CD1c-positive myeloid dendritic cell (primary cell): ENCODE measurements around the gene BST2.

Experiments
- DNase-seq: peaks from one replicate; pipeline ENCODE4 v3.0.0-alpha.2; 2016; ENCODE audit errors: extremely low spot score

The BST2 gene

DNA sequence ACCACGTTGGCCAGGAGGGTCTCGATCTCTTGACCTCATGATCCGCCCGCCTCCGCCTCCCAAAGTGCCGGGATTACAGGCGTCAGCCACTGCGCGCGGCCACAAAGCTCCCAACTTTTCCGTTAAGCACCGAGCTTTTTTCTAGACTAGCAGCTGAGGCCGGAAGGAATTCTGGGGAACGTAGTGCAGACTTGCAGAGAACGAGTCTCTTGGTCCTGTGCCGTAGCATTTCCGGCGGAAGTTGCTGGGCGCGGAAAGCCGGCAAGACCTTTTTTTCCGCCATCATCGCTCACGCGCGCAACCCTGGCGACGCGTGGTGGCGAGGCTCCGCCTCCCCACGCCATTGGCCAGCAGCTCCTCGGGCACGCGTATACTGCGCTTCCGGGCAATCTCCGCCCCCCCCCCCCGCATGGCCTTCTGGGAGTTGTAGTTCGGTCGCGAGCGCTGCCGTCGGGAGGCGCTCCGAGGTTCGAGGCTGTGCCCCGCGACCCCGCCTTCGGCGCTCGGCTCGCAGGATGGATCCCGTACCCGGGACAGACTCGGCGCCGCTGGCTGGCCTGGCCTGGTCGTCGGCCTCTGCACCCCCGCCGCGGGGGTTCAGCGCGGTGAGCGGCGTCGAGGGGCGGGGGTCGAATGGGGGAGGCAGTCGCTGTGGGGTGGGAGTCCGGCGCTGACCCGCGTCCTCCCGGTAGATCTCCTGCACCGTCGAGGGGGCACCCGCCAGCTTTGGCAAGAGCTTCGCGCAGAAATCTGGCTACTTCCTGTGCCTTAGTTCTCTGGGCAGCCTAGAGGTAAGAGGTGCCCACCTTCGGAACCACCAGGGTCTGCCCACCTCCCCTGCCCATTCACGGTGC is 14.4 kb upstream of the BST2 start, which contains the start of gene MVB12A:
Gene MVB12A, plus strand, starts transcription at position 427 of the 854 bp plus-strand sequence. Its CDS starts 89 bp downstream, at position 516.
- peak; percentile 99 for DNase-seq

DNA sequence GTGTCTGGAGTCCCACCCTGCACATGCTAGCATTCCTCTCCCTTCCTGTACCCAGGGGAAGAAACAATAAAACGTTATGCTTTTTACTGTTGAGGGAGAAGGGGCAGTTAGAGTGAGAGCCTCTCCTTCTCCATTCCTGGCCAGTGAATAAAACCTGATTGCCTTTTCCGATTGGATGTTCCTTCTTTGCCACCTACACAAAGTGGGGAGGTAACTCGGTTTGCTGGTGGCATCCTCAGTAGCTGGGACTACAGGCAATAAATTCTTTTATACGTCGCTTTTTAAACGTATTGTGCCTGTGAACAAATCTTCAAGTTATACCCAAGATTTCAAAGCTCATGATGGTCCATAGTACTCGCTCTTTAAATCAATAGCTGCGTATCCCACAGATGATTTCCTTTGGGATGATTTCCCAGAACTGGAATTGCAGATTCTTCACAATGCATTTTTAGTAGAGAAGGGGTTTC is 13.8 kb upstream of the BST2 start:
- DNase-seq: peak; percentile 8

GRCh38 chr19:17418710-17419109 is 13.3 kb upstream of the BST2 start:
- no peak for DNase-seq

GRCh38 chr19:17415121-17415520 is 9.7 kb upstream of the BST2 start:
- DNase-seq: no peak

- DNase-seq: no peak
Measured at GRCh38 chr19:17414097-17414496, 8.7 kb upstream of the BST2 start.

GRCh38 chr19:17411801-17412200 is 6.4 kb upstream of the BST2 start:
- DNase-seq: no peak

GRCh38 chr19:17409990-17410389 is 4.6 kb upstream of the BST2 start:
- no peak for DNase-seq

GRCh38 chr19:17406887-17407196 is 1.4 kb upstream of the BST2 start:
- DNase-seq: no peak

DNA sequence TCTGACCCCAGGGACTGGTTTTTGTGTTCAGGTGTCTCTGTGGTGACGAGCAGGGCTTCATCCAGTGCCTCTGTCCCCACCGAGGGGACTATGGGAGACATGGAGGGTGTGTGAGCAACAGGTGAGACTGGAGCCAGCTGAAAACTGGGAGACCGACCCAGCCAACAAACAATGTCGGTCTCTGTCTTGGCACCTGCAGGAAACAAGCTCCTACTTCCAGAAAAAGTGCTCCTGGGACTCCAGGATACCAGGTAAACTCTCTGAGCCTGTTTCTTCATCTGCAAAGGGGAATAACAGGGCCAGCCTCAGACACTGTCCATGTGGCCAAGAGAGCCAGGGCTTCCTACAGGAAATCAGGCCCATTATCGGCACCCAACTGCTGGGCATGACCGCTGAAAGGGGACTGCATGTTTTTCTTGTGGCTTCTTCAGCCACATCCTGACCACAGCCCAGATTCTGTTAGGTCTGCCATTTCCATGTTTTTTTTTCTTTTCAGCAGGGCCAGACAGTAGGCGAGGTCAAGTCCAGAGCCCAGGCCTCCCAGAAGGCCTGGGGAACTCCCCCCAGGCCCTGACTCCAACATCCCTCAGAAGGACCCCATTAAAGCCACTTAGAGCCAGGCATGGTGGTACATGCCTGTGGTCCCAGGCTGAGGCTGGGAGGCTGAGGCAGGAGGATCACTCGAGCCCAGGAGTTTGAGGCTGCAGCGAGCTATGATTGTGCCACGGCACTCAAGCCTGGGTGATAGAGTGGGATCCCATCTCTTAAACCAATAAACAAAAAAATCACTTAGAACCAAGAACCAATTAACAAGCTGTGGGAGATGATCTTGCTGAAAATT is 836 bp upstream of the BST2 start:
- DNase-seq: no peak

- DNase-seq: no peak
Measured at GRCh38 chr19:17404621-17405249, 695 bp downstream of the BST2 start.

- no peak for DNase-seq
Measured at GRCh38 chr19:17404015-17404414, 1.4 kb downstream of the BST2 start.

GRCh38 chr19:17402982-17403855 is 2.2 kb downstream of the BST2 start:
- peak; percentile 37 for DNase-seq

DNA sequence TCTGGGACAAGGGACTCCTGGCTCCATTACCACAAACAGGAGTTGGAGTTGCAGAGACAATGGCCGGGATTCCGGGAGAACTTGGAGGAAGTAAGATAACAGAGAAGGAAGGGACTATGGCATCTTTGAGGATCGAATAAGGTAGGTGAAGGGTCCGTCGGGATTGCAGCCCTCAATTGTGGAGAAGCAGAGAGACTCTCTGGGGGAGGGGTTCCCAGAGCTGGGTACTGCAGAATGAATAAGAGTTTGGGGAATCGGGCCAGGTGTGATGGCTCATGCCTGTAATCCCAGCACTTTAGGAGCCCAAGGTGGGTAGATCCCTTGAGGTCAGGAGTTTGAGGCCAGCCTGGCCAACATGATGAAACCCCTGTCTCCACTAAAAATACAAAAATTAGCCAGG is 3.8 kb downstream of the BST2 start:
- DNase-seq: no peak

GRCh38 chr19:17398902-17399527 is 6.4 kb downstream of the BST2 start:
- DNase-seq: no peak

DNA sequence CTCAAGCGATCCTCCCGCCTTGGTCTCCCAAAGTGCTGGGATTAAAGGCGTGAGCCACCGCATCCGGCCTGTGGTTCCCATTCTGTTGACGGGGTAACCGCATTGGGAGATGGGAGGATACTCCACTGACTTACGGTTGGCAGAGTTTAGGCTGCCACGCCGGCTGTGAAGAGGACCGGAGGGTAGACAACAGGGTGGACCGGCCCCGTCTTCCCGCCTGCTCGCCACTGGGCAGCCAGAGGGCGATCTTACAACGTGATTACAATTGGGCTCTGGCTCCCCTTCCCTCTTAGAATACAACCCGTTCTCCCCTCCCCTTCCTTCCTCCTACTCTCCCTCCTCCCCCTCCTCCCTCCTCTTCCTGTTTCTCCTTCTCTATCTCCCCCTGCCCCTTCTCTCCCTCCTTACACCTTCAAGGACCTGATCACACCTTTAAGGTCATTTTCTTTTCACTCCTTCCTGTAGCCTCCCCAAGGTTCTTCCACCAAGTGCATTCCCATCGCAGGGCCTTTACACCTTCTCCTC is 10.5 kb downstream of the BST2 start:
- peak; percentile 72 for DNase-seq

GRCh38 chr19:17393914-17394313 is 11.5 kb downstream of the BST2 start, which contains the start of gene CCDC194:
Gene CCDC194 (minus strand): TSS chr19:17394196. CDS start chr19:17394158, 38 bp downstream.
- DNase-seq: no peak

DNA sequence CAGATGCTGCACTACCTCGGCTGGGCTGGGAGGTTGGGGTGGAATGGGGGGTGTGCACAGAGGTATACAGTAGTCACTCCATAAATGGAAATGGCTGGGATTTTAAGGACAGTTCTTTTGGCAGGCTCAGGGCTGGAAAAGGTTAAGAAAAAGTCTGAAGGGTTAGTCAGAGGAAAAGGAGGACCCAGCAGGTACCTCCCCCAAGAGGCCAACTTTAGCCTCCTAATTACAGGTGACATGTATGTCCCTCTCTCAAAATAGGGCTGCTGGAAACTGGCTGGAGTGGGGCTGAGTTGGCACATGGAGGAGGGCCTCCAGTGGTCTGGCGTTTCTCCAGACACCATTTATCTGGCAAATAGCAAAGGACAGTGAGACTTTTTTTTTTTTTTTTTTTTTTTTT is 12.4 kb downstream of the BST2 start:
- DNase-seq: no peak

DNA sequence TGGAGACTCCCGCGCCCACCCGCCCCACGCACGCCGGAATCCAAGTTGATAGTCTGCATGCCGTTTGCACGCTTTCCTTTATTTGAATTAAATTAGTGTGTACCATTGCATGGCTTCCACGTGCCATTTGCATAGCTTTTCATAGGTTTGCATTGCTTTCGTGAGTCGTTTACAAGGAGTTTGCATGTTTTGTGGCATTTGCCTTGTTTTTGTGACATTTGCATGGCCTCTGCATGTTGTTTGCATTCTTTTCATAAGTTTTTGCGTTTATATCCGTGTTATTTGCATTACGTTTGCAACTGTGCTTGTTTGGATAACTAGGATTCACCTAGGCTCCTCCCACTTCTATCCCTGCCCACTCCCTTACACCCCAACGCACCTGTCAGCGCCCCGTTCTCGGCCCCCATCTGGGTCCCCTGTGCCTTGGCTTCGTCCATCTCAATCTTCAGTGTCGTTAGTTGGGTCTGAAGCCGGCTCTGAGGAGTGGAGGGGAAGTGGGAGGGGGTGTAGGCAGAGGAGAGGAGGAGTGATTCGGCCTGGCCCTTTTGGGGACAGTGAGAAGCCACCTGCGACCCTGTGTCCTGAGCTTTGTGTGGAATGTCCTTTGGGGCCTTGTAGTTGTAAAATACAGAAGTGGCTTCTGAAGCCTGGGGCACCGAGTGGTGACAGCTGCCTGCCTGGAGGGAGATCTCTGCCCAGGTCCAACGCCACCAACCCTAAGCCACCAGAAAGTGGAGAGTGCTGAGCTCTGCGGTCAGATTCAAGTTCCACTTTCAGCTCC is 13.9 kb downstream of the BST2 start:
- DNase-seq: peak; percentile 56

DNA sequence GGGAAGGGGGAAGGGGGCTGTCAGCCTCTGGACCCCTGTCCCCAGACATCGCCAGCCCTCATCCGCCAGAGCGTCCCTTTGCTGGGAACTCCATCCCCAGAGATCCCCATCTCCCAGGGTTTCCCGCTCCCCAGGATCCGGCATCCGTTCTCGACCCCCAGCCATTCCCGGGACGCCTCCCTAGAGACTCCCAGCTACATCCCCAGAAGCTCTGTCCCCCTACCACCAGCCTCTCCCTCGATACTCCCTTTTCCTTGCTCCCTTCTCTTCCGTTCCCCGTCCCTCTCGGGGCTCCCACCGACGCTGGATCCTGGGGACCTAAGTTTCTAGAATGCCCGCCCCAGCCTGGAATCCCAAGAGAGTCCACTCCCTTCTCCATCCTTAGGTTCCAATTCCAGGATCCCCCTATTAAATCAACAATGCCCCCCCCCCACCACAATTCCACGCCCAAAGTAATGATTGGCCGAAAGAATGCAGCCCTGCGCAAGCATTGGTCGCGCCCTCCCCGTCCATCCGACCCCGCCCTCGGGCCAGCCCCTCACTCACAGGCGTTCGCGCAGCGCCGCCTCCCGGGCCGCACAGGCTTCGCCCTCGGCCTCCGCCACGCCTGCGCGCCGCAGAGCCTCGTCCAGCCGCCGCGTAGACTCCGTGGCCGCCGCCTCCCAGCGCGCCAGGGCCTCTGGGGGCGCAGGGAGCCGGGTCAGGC is 14.6 kb downstream of the BST2 start:
- DNase-seq: peak; percentile 91
